WTC11 (cell line): ENCODE data around the gene FAM174B. TPM values are rescaled to one million over a fixed set of nuclear protein-coding genes. Genes with fewer than 3 reads are reported as not detected.

Experiments used
- ATAC-seq: fragments of 200-7000 bp; cut with Tn5 transposase; 2 replicates; pipeline ENCODE4 v1.10.0; 2021; ENCODE audit warnings: mild to moderate bottlenecking, moderate library complexity
- CTCF ChIA-PET: fragments of 300-600 bp; sonication (Branson Sonifier 250); formaldehyde crosslinking; loops from one replicate; lab custom pipeline; 2021; ENCODE audit warnings: antibody characterized with exemption; lab: Charles Lee
- POLR2A ChIA-PET: fragments of 350-600 bp; sonication (Branson Sonifier 250); formaldehyde crosslinking; loops from one replicate; lab custom pipeline; 2021; ENCODE audit warnings: antibody characterized with exemption; lab: Charles Lee
- DNase-seq: peaks from one replicate; pipeline ENCODE4 v3.0.0; 2021; ENCODE audit warnings: low spot score
- H3K27ac Mint-ChIP-seq: 2 replicates; pipeline ENCODE4 v1.8.0; 2021; ENCODE audit warnings: mixed read lengths
- H3K27me3 Mint-ChIP-seq: 2 replicates; pipeline ENCODE4 v1.8.0; 2021; ENCODE audit warnings: low read depth, mild to moderate bottlenecking, moderate library complexity, mixed read lengths
- H3K36me3 Mint-ChIP-seq: 2 replicates; pipeline ENCODE4 v1.8.0; 2021; ENCODE audit warnings: mixed read lengths
- H3K4me1 Mint-ChIP-seq: 2 replicates; pipeline ENCODE4 v1.8.0; 2022; ENCODE audit warnings: mixed read lengths
- H3K4me3 Mint-ChIP-seq: 2 replicates; pipeline ENCODE4 v1.8.0; 2021; ENCODE audit warnings: mild to moderate bottlenecking, moderate library complexity, mixed read lengths
- H3K9me3 Mint-ChIP-seq: 2 replicates; pipeline ENCODE4 v1.8.0; 2021; ENCODE audit warnings: mixed read lengths
- CREB1 ChIP-seq: sonication (generic); formaldehyde crosslinking; IDR thresholded peaks from 2 replicates; pipeline ENCODE4 v1.8.0; 2023; ENCODE audit warnings: mild to moderate bottlenecking, missing genetic modification reagents
- ELF4 ChIP-seq: sonication (generic); formaldehyde crosslinking; IDR thresholded peaks from 2 replicates; pipeline ENCODE4 v1.8.1; 2022; ENCODE audit warnings: low read depth, mild to moderate bottlenecking, moderate library complexity, missing genetic modification reagents
- HMGA2 ChIP-seq: fragments of 250-450 bp; sonication (Bioruptor Pico); IDR thresholded peaks from 2 replicates; pipeline ENCODE4 v1.4.0; 2021; ENCODE audit warnings: mild to moderate bottlenecking, moderate library complexity
- IRF2 ChIP-seq: sonication (generic); formaldehyde crosslinking; IDR thresholded peaks from 2 replicates; pipeline ENCODE4 v1.8.0; 2022; ENCODE audit warnings: low read depth, missing genetic modification reagents, borderline replicate concordance
- JAZF1 ChIP-seq: fragments of 250-450 bp; sonication (Bioruptor Pico); IDR thresholded peaks from 2 replicates; pipeline ENCODE4 v1.9.0; 2021; ENCODE audit warnings: moderate library complexity, mild to moderate bottlenecking, inconsistent platforms
- MAX ChIP-seq: sonication (generic); formaldehyde crosslinking; IDR thresholded peaks from 2 replicates; pipeline ENCODE4 v1.8.0; 2022; ENCODE audit warnings: mild to moderate bottlenecking, missing genetic modification reagents
- MLX ChIP-seq: sonication (generic); formaldehyde crosslinking; IDR thresholded peaks from 2 replicates; pipeline ENCODE4 v1.8.1; 2023; ENCODE audit warnings: mild to moderate bottlenecking, missing genetic modification reagents, moderate library complexity
- NFATC4 ChIP-seq: fragments of 250-450 bp; sonication (Bioruptor Pico); IDR thresholded peaks from 2 replicates; pipeline ENCODE4 v1.9.0; 2021; ENCODE audit warnings: mild to moderate bottlenecking
- NR1H2 ChIP-seq: sonication (generic); formaldehyde crosslinking; IDR thresholded peaks from 2 replicates; pipeline ENCODE4 v1.9.0; 2021; ENCODE audit warnings: mild to moderate bottlenecking, moderate library complexity, missing genetic modification reagents
- NR3C1 ChIP-seq: sonication (generic); formaldehyde crosslinking; conservative IDR thresholded peaks from 2 replicates; pipeline ENCODE4 v1.8.1; 2023; ENCODE audit warnings: low read depth, mild to moderate bottlenecking, missing genetic modification reagents
- RELA ChIP-seq: sonication (generic); formaldehyde crosslinking; IDR thresholded peaks from 2 replicates; pipeline ENCODE4 v1.8.1; 2022; ENCODE audit warnings: missing genetic modification reagents, mild to moderate bottlenecking, borderline replicate concordance
- SMAD3 ChIP-seq: sonication (generic); formaldehyde crosslinking; IDR thresholded peaks from 2 replicates; pipeline ENCODE4 v1.8.0; 2022; ENCODE audit warnings: missing genetic modification reagents, mild to moderate bottlenecking, borderline replicate concordance
- USF1 ChIP-seq: sonication (generic); formaldehyde crosslinking; IDR thresholded peaks from 2 replicates; pipeline ENCODE4 v1.8.0; 2022; ENCODE audit warnings: mild to moderate bottlenecking, missing genetic modification reagents
- ZNF396 ChIP-seq: fragments of 250-450 bp; sonication (Bioruptor Pico); IDR thresholded peaks from 2 replicates; pipeline ENCODE4 v1.8.0; 2021; ENCODE audit warnings: mild to moderate bottlenecking, moderate library complexity, borderline replicate concordance
- total RNA-seq: library from RNA; stranded (reverse); gene quantifications from 3 replicates; pipeline ENCODE4 v1.2.3, GENCODE V29; 2021
- TF ChIP-seq, protein P1 (sequence below): sonication (generic); formaldehyde crosslinking; IDR thresholded peaks from 2 replicates; pipeline ENCODE4 v1.8.0; 2023; ENCODE audit warnings: missing genetic modification reagents, mild to moderate bottlenecking, borderline replicate concordance
- TF ChIP-seq, protein P2 (sequence below): sonication (generic); formaldehyde crosslinking; IDR thresholded peaks from 2 replicates; pipeline ENCODE4 v1.8.1; 2023; ENCODE audit warnings: mild to moderate bottlenecking, missing genetic modification reagents, moderate library complexity
- TF ChIP-seq, protein P3 (sequence below): sonication (generic); formaldehyde crosslinking; IDR thresholded peaks from 2 replicates; pipeline ENCODE4 v1.8.1; 2022; ENCODE audit warnings: missing genetic modification reagents, borderline replicate concordance
- TF ChIP-seq, protein P4 (sequence below): sonication (generic); formaldehyde crosslinking; IDR thresholded peaks from 2 replicates; pipeline ENCODE4 v1.8.1; 2023; ENCODE audit warnings: mild to moderate bottlenecking, moderate library complexity, missing genetic modification reagents
- TF ChIP-seq, protein P5 (sequence below): fragments of 250-450 bp; sonication (Bioruptor Pico); IDR thresholded peaks from 2 replicates; pipeline ENCODE4 v1.8.0; 2021; ENCODE audit warnings: mild to moderate bottlenecking

FAM174B gene
- total RNA-seq, 1 experiment from 2014 or later = 22.1 TPM

DNA sequence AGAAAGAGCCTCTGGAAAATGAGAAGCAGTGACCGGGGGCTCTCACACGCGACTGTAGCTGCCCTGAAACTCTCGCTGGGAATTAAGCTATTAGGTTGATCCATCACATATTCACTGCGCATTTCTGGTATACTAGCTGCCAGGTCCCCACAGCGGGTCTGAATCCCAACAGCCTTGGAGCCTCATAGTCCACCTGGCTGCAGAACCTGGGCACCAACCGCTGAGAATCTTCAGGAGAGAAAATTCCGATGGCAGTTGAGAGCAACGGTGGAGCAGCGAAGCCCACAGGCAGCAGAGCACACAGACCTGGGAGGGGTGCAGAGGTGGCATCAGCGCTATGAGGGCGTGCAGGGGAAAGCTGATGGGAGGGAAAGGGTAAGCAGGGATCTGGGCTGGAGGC lies 75.1 kb downstream of the FAM174B start:
- CTCF ChIA-PET = no interaction called here
- DNase-seq = no peak
- TF ChIP-seq, protein P1, sequence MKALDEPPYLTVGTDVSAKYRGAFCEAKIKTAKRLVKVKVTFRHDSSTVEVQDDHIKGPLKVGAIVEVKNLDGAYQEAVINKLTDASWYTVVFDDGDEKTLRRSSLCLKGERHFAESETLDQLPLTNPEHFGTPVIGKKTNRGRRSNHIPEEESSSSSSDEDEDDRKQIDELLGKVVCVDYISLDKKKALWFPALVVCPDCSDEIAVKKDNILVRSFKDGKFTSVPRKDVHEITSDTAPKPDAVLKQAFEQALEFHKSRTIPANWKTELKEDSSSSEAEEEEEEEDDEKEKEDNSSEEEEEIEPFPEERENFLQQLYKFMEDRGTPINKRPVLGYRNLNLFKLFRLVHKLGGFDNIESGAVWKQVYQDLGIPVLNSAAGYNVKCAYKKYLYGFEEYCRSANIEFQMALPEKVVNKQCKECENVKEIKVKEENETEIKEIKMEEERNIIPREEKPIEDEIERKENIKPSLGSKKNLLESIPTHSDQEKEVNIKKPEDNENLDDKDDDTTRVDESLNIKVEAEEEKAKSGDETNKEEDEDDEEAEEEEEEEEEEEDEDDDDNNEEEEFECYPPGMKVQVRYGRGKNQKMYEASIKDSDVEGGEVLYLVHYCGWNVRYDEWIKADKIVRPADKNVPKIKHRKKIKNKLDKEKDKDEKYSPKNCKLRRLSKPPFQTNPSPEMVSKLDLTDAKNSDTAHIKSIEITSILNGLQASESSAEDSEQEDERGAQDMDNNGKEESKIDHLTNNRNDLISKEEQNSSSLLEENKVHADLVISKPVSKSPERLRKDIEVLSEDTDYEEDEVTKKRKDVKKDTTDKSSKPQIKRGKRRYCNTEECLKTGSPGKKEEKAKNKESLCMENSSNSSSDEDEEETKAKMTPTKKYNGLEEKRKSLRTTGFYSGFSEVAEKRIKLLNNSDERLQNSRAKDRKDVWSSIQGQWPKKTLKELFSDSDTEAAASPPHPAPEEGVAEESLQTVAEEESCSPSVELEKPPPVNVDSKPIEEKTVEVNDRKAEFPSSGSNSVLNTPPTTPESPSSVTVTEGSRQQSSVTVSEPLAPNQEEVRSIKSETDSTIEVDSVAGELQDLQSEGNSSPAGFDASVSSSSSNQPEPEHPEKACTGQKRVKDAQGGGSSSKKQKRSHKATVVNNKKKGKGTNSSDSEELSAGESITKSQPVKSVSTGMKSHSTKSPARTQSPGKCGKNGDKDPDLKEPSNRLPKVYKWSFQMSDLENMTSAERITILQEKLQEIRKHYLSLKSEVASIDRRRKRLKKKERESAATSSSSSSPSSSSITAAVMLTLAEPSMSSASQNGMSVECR (CRISPR knock-in tag) = no peak
- TF ChIP-seq, protein P2, sequence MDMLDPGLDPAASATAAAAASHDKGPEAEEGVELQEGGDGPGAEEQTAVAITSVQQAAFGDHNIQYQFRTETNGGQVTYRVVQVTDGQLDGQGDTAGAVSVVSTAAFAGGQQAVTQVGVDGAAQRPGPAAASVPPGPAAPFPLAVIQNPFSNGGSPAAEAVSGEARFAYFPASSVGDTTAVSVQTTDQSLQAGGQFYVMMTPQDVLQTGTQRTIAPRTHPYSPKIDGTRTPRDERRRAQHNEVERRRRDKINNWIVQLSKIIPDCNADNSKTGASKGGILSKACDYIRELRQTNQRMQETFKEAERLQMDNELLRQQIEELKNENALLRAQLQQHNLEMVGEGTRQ (CRISPR knock-in tag) = no peak
- TF ChIP-seq SMAD3 (CRISPR knock-in tag) (no peak), ZNF396 (CRISPR knock-in tag) (no peak), MLX (CRISPR knock-in tag) (no peak), NR3C1 (CRISPR knock-in tag) (no peak), MAX (CRISPR knock-in tag) (no peak), HMGA2 (CRISPR knock-in tag) (no peak), RELA (CRISPR knock-in tag) (no peak), JAZF1 (no peak), ELF4 (no peak), CREB1 (CRISPR knock-in tag) (no peak), USF1 (CRISPR knock-in tag) (no peak), IRF2 (CRISPR knock-in tag) (no peak), NFATC4 (CRISPR knock-in tag) (no peak), NR1H2 (no peak)
- TF ChIP-seq, protein P3, sequence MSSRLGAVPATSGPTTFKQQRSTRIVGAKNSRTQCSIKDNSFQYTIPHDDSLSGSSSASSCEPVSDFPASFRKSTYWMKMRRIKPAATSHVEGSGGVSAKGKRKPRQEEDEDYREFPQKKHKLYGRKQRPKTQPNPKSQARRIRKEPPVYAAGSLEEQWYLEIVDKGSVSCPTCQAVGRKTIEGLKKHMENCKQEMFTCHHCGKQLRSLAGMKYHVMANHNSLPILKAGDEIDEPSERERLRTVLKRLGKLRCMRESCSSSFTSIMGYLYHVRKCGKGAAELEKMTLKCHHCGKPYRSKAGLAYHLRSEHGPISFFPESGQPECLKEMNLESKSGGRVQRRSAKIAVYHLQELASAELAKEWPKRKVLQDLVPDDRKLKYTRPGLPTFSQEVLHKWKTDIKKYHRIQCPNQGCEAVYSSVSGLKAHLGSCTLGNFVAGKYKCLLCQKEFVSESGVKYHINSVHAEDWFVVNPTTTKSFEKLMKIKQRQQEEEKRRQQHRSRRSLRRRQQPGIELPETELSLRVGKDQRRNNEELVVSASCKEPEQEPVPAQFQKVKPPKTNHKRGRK (CRISPR knock-in tag) = no peak
- TF ChIP-seq, protein P4, sequence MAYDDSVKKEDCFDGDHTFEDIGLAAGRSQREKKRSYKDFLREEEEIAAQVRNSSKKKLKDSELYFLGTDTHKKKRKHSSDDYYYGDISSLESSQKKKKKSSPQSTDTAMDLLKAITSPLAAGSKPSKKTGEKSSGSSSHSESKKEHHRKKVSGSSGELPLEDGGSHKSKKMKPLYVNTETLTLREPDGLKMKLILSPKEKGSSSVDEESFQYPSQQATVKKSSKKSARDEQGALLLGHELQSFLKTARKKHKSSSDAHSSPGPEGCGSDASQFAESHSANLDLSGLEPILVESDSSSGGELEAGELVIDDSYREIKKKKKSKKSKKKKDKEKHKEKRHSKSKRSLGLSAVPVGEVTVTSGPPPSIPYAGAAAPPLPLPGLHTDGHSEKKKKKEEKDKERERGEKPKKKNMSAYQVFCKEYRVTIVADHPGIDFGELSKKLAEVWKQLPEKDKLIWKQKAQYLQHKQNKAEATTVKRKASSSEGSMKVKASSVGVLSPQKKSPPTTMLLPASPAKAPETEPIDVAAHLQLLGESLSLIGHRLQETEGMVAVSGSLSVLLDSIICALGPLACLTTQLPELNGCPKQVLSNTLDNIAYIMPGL (CRISPR knock-in tag) = no peak
- TF ChIP-seq, protein P5, sequence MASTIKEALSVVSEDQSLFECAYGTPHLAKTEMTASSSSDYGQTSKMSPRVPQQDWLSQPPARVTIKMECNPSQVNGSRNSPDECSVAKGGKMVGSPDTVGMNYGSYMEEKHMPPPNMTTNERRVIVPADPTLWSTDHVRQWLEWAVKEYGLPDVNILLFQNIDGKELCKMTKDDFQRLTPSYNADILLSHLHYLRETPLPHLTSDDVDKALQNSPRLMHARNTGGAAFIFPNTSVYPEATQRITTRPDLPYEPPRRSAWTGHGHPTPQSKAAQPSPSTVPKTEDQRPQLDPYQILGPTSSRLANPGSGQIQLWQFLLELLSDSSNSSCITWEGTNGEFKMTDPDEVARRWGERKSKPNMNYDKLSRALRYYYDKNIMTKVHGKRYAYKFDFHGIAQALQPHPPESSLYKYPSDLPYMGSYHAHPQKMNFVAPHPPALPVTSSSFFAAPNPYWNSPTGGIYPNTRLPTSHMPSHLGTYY = no peak
- H3K27ac Mint-ChIP-seq = no peak overlapping the region
- H3K9me3 Mint-ChIP-seq = peaks cover 25% of the 10 kb centered on the region
- H3K4me1 Mint-ChIP-seq = no peaks in the 10 kb centered on the region
- POLR2A ChIA-PET = no interaction called here
- no peak for ATAC-seq
- H3K36me3 Mint-ChIP-seq = peaks cover 13% of the 10 kb centered on the region
- H3K4me3 Mint-ChIP-seq = no peak overlapping the region
- peaks cover 2% of the 10 kb centered on the region; the same call in 1 of the 2 replicates for H3K27me3 Mint-ChIP-seq
